GM03348 (cell line): ENCODE results near the gene DENND4A.
"Not testable (repeated sequence)": the region's sequence is repeated elsewhere in the genome, so short reads cannot be mapped to it uniquely, and the experiment has no call there.

ENCODE experiments used
- DNase-seq: peaks from one replicate; pipeline ENCODE4 v3.0.0; 2012; ENCODE audit warnings: low spot score

DENND4A gene

GRCh38 chr15:65631503-65631902 is 160.6 kb downstream of the DENND4A start:
- DNase-seq: no peak

- no peak for DNase-seq
Measured at GRCh38 chr15:65630760-65631159, 161.3 kb downstream of the DENND4A start.

GRCh38 chr15:65629548-65629947 is 162.5 kb downstream of the DENND4A start:
- no peak for DNase-seq

DNA sequence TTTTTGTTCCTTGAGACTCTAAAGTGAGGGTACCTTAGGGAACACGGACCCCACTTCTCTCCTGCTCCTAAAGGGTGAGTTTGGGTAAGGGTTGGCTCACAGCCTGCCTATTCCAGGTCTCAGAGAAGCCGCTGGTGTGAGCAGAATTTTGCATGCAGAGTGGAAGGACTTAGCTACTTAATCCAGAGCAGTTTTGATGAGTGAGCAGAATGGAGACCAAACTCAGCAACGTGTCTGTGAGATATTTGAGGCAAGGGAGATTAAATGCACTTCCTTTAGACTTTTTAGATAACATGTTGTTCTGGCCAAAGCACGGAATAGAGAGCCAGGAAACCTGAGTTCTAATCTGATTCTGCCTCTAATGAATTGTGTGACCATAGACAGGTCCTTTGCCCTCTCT is 165.2 kb downstream of the DENND4A start:
- no peak for DNase-seq

- DNase-seq: no peak
Measured at GRCh38 chr15:65623103-65623502, 169.0 kb downstream of the DENND4A start.

GRCh38 chr15:65621638-65622037 is 170.5 kb downstream of the DENND4A start, which contains the start of gene SLC24A1:
SLC24A1 (plus strand) TSS chr15:65621938; CDS start chr15:65624081, 2,143 bp downstream.
- DNase-seq: no peak

- no peak for DNase-seq
Measured at GRCh38 chr15:65620833-65621232, 171.3 kb downstream of the DENND4A start.

- no peak for DNase-seq
Measured at GRCh38 chr15:65619626-65620290, 172.3 kb downstream of the DENND4A start.

GRCh38 chr15:65618560-65619109 is 173.5 kb downstream of the DENND4A start:
- no peak for DNase-seq

GRCh38 chr15:65615887-65616286 is 176.2 kb downstream of the DENND4A start:
- DNase-seq: not testable (repeated sequence)

DNA sequence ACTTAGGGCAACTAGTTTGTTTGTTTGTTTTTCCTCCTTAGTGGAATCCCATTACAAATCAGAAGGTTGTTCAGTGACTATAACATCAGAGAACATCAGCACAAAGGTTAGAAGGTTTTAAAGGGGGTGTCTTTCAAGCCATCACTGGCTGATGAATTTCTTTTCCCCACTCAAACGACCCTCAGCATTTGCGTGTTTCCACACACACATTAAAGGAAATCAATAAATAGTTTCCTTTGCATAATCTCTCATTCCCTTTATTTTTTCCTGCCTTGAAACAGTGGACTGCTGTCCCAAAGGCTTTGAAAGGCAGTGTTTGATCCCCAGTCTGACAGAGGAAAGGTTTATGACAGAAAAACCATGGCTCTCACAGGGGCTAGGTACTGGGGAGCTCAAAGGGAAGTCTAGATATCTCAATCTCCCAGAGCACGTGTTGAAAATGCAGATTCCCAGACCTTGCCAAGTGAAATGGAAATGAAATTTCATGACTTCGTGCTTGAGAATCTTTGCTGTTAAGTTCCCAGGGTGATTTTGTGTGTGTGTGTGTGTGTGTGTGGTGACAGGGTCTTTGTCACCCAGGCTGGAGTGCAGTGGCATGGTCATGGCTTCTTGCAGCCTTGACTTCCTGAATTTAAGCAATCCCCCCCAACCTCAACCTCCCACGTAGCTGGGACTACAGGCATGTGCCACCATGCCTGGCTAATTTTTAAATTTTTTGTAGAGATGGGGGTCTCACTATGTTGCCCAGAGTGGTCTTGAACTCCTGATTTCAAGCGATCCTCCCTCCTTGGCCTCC is 178.9 kb downstream of the DENND4A start:
- DNase-seq: no peak

DNA sequence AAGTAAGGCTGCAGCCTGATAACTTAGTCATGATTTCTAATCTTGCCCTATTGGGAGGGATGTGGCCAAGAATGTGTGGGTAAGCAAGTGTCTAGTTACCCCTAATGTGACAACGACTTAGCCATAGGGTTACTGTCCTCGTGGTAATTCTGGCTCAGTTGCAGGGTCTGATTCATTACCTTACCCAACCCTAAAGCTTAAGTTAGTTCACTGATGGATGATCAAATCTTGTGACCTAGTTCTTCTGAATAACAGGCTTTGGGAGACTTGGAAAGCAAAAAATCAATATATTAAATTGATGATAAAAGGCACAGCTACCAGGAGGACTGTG is 179.5 kb downstream of the DENND4A start:
- peak; percentile 14 for DNase-seq

DNA sequence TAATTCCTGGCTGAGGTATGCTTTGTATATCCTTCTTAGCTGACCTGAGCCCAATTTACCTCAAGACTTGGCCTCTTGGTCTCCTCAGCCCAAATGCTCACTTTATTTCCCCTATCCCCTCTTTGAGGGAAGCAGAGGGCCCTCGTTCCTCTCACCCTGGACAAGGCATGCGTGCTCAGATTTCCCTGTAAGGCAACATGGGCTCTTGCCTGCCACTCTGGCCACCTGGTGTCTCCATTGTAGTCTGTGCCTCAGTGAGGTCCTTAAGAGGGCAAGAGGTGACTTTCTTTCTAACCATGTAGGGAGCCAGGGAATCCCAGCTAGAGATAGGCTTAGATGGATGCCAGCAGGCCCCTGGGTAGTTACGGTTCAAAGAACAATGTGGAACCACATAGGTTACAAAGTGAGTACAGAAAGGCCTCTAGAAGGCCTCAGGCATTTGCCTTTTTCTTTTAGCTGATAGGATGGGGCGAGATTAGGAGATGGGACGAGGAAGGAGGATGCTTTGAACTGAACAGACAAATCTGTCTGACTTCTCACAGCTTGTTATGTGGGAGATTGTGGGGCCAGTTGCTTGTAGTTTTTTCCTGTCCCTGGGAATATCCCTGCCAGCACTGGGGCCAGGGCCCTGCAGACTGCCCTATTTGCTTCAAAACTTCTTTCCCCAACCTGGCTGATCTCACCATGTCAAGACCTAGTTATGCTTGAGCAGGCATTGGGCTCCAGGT is 180.0 kb downstream of the DENND4A start:
- no peak for DNase-seq

- DNase-seq: peak; percentile 99
Measured at GRCh38 chr15:65610871-65611718, 181.0 kb downstream of the DENND4A start, which contains the start of gene INTS14. INTS14 (minus strand) TSS chr15:65611131; CDS start chr15:65607380, 3,751 bp downstream.
